NB4 (cell line): ENCODE measurements around the gene PDZD2.

Experiments used
- DNase-seq: peaks from one replicate; pipeline ENCODE4 v3.0.0; 2010; ENCODE audit warnings: low read depth
- H3K4me3 ChIP-seq: one replicate; pipeline ENCODE4 v1.5.1; 2011; ENCODE audit warnings: mild to moderate bottlenecking, low read depth, low read length, moderate library complexity
- CTCF ChIP-seq: IDR thresholded peaks from one replicate; pipeline ENCODE4 v1.5.1; 2012; ENCODE audit warnings: low read depth, low read length
- MAX ChIP-seq: IDR thresholded peaks from 2 replicates; pipeline ENCODE4 v1.6.1; 2011; ENCODE audit warnings: low read depth, low read length
- MYC ChIP-seq: IDR thresholded peaks from 2 replicates; pipeline ENCODE4 v1.6.1; 2011; ENCODE audit warnings: low read depth, low read length
- POLR2A ChIP-seq: IDR thresholded peaks from 2 replicates; pipeline ENCODE4 v1.6.1; 2011; ENCODE audit warnings: mild to moderate bottlenecking; ENCODE audit not compliant: insufficient read length; ENCODE audit errors: extremely low read depth

PDZD2 gene

GRCh38 chr5:31976169-31976568 is 337.2 kb downstream of the PDZD2 start:
- TF ChIP-seq MAX = no peak
- no peak for TF ChIP-seq CTCF
- TF ChIP-seq POLR2A = no peak
- TF ChIP-seq MYC = no peak
- no peak for DNase-seq

GRCh38 chr5:31981361-31981945 is 342.5 kb downstream of the PDZD2 start:
- DNase-seq = no peak
- no peak for TF ChIP-seq CTCF
- TF ChIP-seq MYC = no peak
- no peak for TF ChIP-seq POLR2A
- no peak for TF ChIP-seq MAX
- H3K4me3 ChIP-seq = no peak overlapping the region

More at GRCh38 chr5:31976169-31976568, 337.2 kb downstream of the PDZD2 start:
- H3K4me3 ChIP-seq = no peak overlapping the region

- H3K4me3 ChIP-seq = no peak overlapping the region
- no peak for DNase-seq
- TF ChIP-seq MYC = no peak
- no peak for TF ChIP-seq POLR2A
- TF ChIP-seq MAX = no peak
- no peak for TF ChIP-seq CTCF
These were observed 343.1 kb downstream of the PDZD2 start for GRCh38 chr5:31982027-31982426.

GRCh38 chr5:31982621-31983020 is 343.7 kb downstream of the PDZD2 start:
- no peak for TF ChIP-seq MAX
- no peak for TF ChIP-seq CTCF
- no peak for DNase-seq
- H3K4me3 ChIP-seq = no peak overlapping the region

GRCh38 chr5:31983851-31984250 is 344.9 kb downstream of the PDZD2 start:
- no peak overlapping the region for H3K4me3 ChIP-seq
- DNase-seq = no peak
- no peak for TF ChIP-seq CTCF
- TF ChIP-seq POLR2A = no peak
- no peak for TF ChIP-seq MAX
- TF ChIP-seq MYC = no peak

- TF ChIP-seq MYC (no peak), CTCF (no peak), POLR2A (no peak), MAX (no peak)
- DNase-seq = no peak
These were observed 345.8 kb downstream of the PDZD2 start for GRCh38 chr5:31984691-31985090.

More at GRCh38 chr5:31984691-31985090, 345.8 kb downstream of the PDZD2 start:
- H3K4me3 ChIP-seq = no peak overlapping the region
